ENCODE measurements around the gene SMCO1. TPM values are rescaled to one million over a fixed set of nuclear protein-coding genes. Genes with fewer than 3 reads are reported as not detected.
"Not testable (repeated sequence)": the region's sequence is repeated elsewhere in the genome, so short reads cannot be mapped to it uniquely, and the experiment has no call there.

SMCO1 gene
- total and polyA plus RNA-seq, 2 donors from 2014 or later = not detected

DNA sequence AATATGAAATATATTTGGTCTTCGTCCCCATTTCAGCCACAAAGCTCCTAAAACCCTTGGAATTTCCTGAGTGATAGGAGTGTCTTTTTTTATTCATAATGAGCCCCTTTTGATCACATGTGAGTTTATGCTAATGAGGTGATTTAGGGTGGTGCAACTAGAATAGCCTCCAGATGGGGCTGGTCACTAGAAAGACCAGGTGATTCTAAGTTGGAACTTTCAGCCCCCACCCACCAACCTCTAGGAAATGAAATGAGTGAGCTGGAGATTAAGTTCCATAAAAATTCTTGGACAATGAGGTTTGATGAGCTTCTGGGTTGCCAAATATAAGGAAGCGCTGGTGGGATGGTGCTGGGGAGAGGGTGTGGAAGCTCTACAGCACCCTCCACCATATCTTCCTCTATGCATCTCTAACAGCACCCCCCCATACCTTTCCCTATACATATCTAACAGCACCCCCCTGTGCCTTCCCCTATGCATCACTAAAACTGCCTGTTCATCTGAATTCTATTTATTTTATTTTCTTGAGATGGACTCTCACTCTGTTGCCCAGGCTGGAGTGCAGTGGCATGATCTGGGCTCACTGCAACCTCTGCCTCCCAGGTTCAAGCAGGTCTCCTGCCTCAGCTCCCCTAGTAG is 2.1 kb upstream of the SMCO1 start:
- TF ChIP-seq, protein P1, sequence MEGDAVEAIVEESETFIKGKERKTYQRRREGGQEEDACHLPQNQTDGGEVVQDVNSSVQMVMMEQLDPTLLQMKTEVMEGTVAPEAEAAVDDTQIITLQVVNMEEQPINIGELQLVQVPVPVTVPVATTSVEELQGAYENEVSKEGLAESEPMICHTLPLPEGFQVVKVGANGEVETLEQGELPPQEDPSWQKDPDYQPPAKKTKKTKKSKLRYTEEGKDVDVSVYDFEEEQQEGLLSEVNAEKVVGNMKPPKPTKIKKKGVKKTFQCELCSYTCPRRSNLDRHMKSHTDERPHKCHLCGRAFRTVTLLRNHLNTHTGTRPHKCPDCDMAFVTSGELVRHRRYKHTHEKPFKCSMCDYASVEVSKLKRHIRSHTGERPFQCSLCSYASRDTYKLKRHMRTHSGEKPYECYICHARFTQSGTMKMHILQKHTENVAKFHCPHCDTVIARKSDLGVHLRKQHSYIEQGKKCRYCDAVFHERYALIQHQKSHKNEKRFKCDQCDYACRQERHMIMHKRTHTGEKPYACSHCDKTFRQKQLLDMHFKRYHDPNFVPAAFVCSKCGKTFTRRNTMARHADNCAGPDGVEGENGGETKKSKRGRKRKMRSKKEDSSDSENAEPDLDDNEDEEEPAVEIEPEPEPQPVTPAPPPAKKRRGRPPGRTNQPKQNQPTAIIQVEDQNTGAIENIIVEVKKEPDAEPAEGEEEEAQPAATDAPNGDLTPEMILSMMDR (IDR thresholded peaks at IDR 0.05; ENCODE audit: borderline replicate concordance, extremely low read depth, insufficient read depth) = no peak
- FAIRE-seq (no peak), DNase-seq (no peak)
- Histone ChIP-seq H3K4me1 (ENCODE audit: control insufficient read depth in 2 of 3, insufficient read depth in 2 of 3, low read depth in 1 of 3, low read length in 3 of 3) (no peaks in the 10 kb centered on the region), H3K4me3 (ENCODE audit: low read length in 3 of 3) (no peak overlapping the region), H3K36me3 (ENCODE audit: control insufficient read depth in 2 of 3, insufficient read depth in 3 of 3, low read length in 3 of 3) (no peaks in the 10 kb centered on the region), H3K9me3 (ENCODE audit: control insufficient read depth in 2 of 3, insufficient read depth in 1 of 3, low read length in 3 of 3) (peaks cover 1 to 28% (median 17%) of the 10 kb centered on the region in 3 donors), H3K27ac (ENCODE audit: low read depth in 2 of 2, low read length in 2 of 2) (no peak overlapping the region), H3K9ac (ENCODE audit: low read length in 3 of 3) (no peak overlapping the region), H3K27me3 (ENCODE audit: control insufficient read depth, insufficient read depth, low read length) (no peaks in the 10 kb centered on the region)
- intact Hi-C loops (cut with DNase I) = no loop called here

DNA sequence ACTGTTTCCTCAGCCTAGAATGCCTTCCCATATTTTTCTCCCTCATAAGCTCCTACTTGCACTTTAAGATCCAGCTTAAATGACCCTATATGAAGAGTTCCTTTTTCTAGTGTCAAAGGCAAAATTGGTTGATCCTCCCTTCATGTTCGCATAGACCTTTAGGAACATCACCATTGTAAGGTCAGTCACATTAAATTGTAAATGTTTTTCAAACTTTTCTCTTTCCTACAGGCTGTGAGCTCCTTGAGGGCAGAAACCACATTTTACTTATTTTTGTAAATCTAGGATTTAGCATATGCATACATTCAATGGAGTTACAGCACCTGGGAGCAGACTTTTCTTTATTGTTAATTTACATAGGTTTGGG is 813 bp downstream of the SMCO1 start:
- FAIRE-seq = no peak
- Histone ChIP-seq H3K9ac (ENCODE audit: low read length in 3 of 3) (no peak overlapping the region), H3K9me3 (ENCODE audit: control insufficient read depth in 2 of 3, insufficient read depth in 1 of 3, low read length in 3 of 3) (peaks cover 1 to 16% (median 8%) of the 10 kb centered on the region in 3 donors), H3K4me1 (ENCODE audit: control insufficient read depth in 2 of 3, insufficient read depth in 2 of 3, low read depth in 1 of 3, low read length in 3 of 3) (no peaks in the 10 kb centered on the region), H3K27me3 (ENCODE audit: control insufficient read depth, insufficient read depth, low read length) (no peaks in the 10 kb centered on the region), H3K36me3 (ENCODE audit: control insufficient read depth in 2 of 3, insufficient read depth in 3 of 3, low read length in 3 of 3) (no peaks in the 10 kb centered on the region), H3K4me3 (ENCODE audit: low read length in 3 of 3) (no peak overlapping the region), H3K27ac (ENCODE audit: low read depth in 2 of 2, low read length in 2 of 2) (no peak overlapping the region)
- DNase-seq = no peak
- intact Hi-C loops (cut with DNase I) = no loop called here
- TF ChIP-seq, protein P1 (IDR thresholded peaks at IDR 0.05; ENCODE audit: borderline replicate concordance, extremely low read depth, insufficient read depth) = no peak

DNA sequence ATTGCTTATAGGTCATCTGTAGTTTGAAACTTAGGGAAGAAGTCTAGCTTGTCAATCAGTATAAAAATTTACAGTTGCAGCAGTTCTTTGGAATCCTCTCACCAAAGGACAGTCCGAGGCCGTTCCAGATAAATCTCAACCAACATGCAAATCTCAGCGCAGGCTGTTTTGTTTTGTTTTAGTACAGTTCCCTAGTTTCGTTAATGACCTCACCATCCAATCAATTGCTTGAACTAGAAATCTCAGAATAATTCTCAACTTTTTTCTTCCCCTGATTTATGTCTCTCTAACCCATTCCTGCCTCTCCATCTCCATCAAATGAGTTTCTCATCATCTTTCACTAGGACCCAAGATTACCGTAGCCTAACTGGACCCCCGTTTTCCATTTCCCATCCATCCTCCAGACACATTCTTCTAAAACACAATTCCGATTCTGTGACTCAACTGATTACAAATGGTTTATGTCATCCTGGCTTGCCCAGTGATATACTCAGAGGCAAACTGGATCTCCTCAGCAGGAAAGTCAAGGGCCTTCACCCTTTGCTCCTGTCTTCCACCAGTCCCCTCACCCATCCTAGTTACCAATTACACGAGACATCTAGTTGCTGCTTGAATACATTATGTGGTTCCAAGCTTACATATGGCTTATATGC is 1.3 kb downstream of the SMCO1 start:
- H3K27ac ChIP-seq (ENCODE audit: low read depth in 2 of 2, low read length in 2 of 2) = no peak overlapping the region
- no peak overlapping the region for H3K9ac ChIP-seq (ENCODE audit: low read length in 3 of 3)
- peaks cover 1 to 11% (median 4%) of the 10 kb centered on the region in 3 donors for H3K9me3 ChIP-seq (ENCODE audit: control insufficient read depth in 2 of 3, insufficient read depth in 1 of 3, low read length in 3 of 3)
- H3K4me3 ChIP-seq (ENCODE audit: low read length in 3 of 3) = no peak overlapping the region
- no peaks in the 10 kb centered on the region for H3K36me3 ChIP-seq (ENCODE audit: control insufficient read depth in 2 of 3, insufficient read depth in 3 of 3, low read length in 3 of 3)
- DNase-seq (no peak), FAIRE-seq (no peak)
- intact Hi-C loops (cut with DNase I) = no loop called here
- TF ChIP-seq, protein P1 (IDR thresholded peaks at IDR 0.05; ENCODE audit: borderline replicate concordance, extremely low read depth, insufficient read depth) = no peak
- H3K27me3 ChIP-seq (ENCODE audit: control insufficient read depth, insufficient read depth, low read length) = no peaks in the 10 kb centered on the region
- H3K4me1 ChIP-seq (ENCODE audit: control insufficient read depth in 2 of 3, insufficient read depth in 2 of 3, low read depth in 1 of 3, low read length in 3 of 3) = no peaks in the 10 kb centered on the region

DNA sequence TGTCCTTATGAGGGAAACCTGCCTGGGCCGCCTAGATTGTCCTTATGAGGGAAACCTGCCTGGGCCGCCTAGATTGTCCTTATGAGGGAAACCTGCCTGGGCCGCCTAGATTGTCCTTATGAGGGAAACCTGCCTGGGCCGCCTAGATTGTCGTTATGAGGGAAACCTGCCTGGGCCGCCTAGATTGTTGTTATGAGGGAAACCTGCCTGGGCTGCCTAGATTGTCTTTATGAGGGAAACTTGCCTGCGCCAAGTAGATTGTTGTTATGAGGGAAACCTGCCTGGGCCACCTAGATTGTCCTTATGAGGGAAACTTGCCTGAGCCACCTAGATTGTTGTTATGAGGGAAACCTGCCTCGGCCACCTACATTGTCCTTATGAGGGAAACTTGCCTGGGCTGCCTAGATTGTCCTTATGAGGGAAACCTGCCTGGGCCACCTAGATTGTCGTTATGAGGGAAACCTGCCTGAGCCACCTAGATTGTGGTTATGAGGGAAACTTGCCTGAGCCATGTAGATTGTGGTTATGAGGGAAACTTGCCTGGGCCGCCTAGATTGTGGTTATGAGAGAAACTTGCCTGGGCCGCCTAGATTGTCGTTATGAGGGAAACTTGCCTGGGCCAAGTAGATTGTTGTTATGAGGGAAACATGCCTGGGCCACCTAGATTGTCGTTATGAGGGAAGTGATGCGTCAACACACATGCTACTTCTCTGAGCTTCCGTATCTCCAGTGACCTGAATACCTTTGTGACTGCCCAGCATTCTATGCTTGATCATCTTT is 3.3 kb downstream of the SMCO1 start:
- intact Hi-C loops (cut with DNase I); FAIRE-seq; H3K4me1 ChIP-seq (ENCODE audit: control insufficient read depth in 2 of 3, insufficient read depth in 2 of 3, low read depth in 1 of 3, low read length in 3 of 3); H3K9me3 ChIP-seq (ENCODE audit: control insufficient read depth in 2 of 3, insufficient read depth in 1 of 3, low read length in 3 of 3); H3K9ac ChIP-seq (ENCODE audit: low read length in 3 of 3); H3K27ac ChIP-seq (ENCODE audit: low read depth in 2 of 2, low read length in 2 of 2); H3K27me3 ChIP-seq (ENCODE audit: control insufficient read depth, insufficient read depth, low read length); H3K36me3 ChIP-seq (ENCODE audit: control insufficient read depth in 2 of 3, insufficient read depth in 3 of 3, low read length in 3 of 3); H3K4me3 ChIP-seq (ENCODE audit: low read length in 3 of 3); DNase-seq: not testable (repeated sequence)

DNA sequence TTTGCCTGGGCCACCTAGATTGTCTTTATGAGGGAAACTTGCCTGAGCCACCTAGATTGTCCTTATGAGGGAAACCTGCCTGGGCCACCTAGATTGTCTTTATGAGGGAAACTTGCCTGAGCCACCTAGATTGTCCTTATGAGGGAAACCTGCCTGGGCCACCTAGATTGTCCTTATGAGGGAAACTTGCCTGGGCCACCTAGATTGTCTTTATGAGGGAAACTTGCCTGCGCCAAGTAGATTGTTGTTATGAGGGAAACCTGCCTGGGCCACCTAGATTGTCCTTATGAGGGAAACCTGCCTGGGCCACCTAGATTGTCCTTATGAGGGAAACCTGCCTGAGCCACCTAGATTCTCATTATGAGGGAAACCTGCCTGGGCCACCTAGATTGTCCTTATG is 4.0 kb downstream of the SMCO1 start:
- H3K4me3 ChIP-seq (ENCODE audit: low read length in 3 of 3); H3K9me3 ChIP-seq (ENCODE audit: control insufficient read depth in 2 of 3, insufficient read depth in 1 of 3, low read length in 3 of 3); H3K27ac ChIP-seq (ENCODE audit: low read depth in 2 of 2, low read length in 2 of 2); H3K4me1 ChIP-seq (ENCODE audit: control insufficient read depth in 2 of 3, insufficient read depth in 2 of 3, low read depth in 1 of 3, low read length in 3 of 3); H3K27me3 ChIP-seq (ENCODE audit: control insufficient read depth, insufficient read depth, low read length); FAIRE-seq; intact Hi-C loops (cut with DNase I); DNase-seq; H3K36me3 ChIP-seq (ENCODE audit: control insufficient read depth in 2 of 3, insufficient read depth in 3 of 3, low read length in 3 of 3); H3K9ac ChIP-seq (ENCODE audit: low read length in 3 of 3): not testable (repeated sequence)
